SU-DHL-6 (cell line): ENCODE results near the gene GUCY1B1.

Experiments used
- EZH2phosphoT487 ChIP-seq: fragments of 200-600 bp; sonication (generic), shearing (Covaris generic); conservative IDR thresholded peaks from 2 replicates; pipeline ENCODE4 v1.6.1; 2018; ENCODE audit warnings: mild to moderate bottlenecking, antibody characterized with exemption, low read length, moderate library complexity, mixed read lengths
- TF ChIP-seq, protein P1 (sequence below): fragments of 200-600 bp; sonication (generic); IDR thresholded peaks from one replicate; pipeline ENCODE4 v1.5.1; 2017; ENCODE audit warnings: antibody characterized with exemption, mild to moderate bottlenecking, low read length, moderate library complexity; ENCODE audit not compliant: insufficient read depth, poor library complexity, severe bottlenecking

DNA sequence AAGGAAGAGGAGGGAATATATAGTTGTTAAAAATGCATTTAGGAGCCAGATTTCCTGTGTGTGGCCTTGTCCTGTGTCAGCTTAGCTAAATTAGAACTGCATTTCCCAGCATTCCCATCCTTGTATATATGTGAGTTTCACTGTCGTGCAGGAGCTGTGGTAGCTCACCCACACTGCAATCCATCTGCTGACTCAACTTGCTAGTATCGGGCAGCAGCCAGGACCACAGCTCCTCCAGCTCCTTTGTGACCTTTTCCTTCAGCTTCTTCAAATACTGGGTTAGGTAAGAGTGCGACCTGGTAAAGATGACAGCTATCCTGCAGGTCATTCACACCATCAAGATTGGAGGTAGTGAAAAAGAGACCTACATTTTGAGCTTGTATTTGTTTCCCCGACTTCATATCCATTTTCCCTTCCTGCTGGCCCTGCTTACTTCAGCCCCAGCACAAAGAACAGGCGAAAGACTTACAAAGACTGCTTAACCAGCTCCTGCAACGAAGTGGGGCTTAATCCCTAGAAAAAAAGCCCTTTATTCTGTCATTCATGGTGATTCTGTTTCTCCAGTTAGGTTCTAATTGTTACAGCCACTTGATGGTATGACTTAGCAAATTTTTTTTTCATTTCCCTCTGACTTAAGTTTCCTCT, 95.9 kb downstream of the GUCY1B1 start:
- TF ChIP-seq, protein P1, sequence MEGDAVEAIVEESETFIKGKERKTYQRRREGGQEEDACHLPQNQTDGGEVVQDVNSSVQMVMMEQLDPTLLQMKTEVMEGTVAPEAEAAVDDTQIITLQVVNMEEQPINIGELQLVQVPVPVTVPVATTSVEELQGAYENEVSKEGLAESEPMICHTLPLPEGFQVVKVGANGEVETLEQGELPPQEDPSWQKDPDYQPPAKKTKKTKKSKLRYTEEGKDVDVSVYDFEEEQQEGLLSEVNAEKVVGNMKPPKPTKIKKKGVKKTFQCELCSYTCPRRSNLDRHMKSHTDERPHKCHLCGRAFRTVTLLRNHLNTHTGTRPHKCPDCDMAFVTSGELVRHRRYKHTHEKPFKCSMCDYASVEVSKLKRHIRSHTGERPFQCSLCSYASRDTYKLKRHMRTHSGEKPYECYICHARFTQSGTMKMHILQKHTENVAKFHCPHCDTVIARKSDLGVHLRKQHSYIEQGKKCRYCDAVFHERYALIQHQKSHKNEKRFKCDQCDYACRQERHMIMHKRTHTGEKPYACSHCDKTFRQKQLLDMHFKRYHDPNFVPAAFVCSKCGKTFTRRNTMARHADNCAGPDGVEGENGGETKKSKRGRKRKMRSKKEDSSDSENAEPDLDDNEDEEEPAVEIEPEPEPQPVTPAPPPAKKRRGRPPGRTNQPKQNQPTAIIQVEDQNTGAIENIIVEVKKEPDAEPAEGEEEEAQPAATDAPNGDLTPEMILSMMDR, result no peak
- no peak for TF ChIP-seq EZH2phosphoT487
